Daoy (cell line): ENCODE measurements around the gene CLDN4. TPM values are rescaled to one million over a fixed set of nuclear protein-coding genes. Genes with fewer than 3 reads are reported as not detected.
A peak's percentile ranks its signal among the peaks of the same experiment; 100 is the strongest.
"Not testable (repeated sequence)": the region's sequence is repeated elsewhere in the genome, so short reads cannot be mapped to it uniquely, and the experiment has no call there.

Source experiments
- DNase-seq: peaks from one replicate; pipeline ENCODE4 v3.0.0-alpha.2; 2015; ENCODE audit warnings: low read depth
- total RNA-seq: library from RNA; depleted of rRNA; stranded (reverse); fragments of >200 nt; shearing (Covaris generic); gene quantifications from 2 replicates; pipeline ENCODE4 v1.2.3, GENCODE V29; 2014

The CLDN4 gene
- total RNA-seq, 1 experiment from 2014 or later = 1.4 TPM

- DNase-seq = peak; percentile 99
Observed at GRCh38 chr7:73842067-73842976, 11.5 kb downstream of the CLDN4 start, which contains the start of gene METTL27. Gene METTL27, minus strand, starts transcription at chr7:73842516. Its CDS starts 376 bp downstream, at chr7:73842140.

GRCh38 chr7:73844131-73844547 is 13.3 kb downstream of the CLDN4 start:
- no peak for DNase-seq

GRCh38 chr7:73844848-73845460 is 14.2 kb downstream of the CLDN4 start:
- DNase-seq = peak; percentile 63

GRCh38 chr7:73845701-73846195 is 15.0 kb downstream of the CLDN4 start:
- not testable (repeated sequence) for DNase-seq

- no peak for DNase-seq
Observed at GRCh38 chr7:73847941-73848723, 17.3 kb downstream of the CLDN4 start.

GRCh38 chr7:73850781-73851207 is 20.0 kb downstream of the CLDN4 start:
- peak; percentile 99 for DNase-seq

GRCh38 chr7:73851410-73852338 is 20.9 kb downstream of the CLDN4 start:
- peak; percentile 98 for DNase-seq

- no peak for DNase-seq
Observed at GRCh38 chr7:73852500-73852899, 21.7 kb downstream of the CLDN4 start.

- DNase-seq = no peak
Observed at GRCh38 chr7:73856941-73857340, 26.1 kb downstream of the CLDN4 start.

GRCh38 chr7:73858807-73859206 is 28.0 kb downstream of the CLDN4 start:
- no peak for DNase-seq

- DNase-seq = no peak
Observed at GRCh38 chr7:73860859-73861258, 30.1 kb downstream of the CLDN4 start, which contains the start of gene TMEM270. Gene TMEM270, plus strand, starts transcription at chr7:73861159. Its CDS starts 36 bp downstream, at chr7:73861195.

GRCh38 chr7:73861305-73861704 is 30.5 kb downstream of the CLDN4 start:
- no peak for DNase-seq

GRCh38 chr7:73864981-73865711 is 34.4 kb downstream of the CLDN4 start:
- DNase-seq = no peak

GRCh38 chr7:73865738-73866445 is 35.1 kb downstream of the CLDN4 start:
- peak; percentile 72 for DNase-seq

- no peak for DNase-seq
Observed at GRCh38 chr7:73866446-73866767, 35.6 kb downstream of the CLDN4 start.

GRCh38 chr7:73869011-73869798 is 38.4 kb downstream of the CLDN4 start:
- no peak for DNase-seq

- DNase-seq = no peak
Observed at GRCh38 chr7:73870041-73870492, 39.3 kb downstream of the CLDN4 start.
